Mammary epithelial cell (primary cell): Measurements from ENCODE around the gene RPL7A.

Source experiments
- CTCF ChIP-seq, 2 donors: IDR thresholded peaks in 1 of 2; conservative IDR thresholded peaks in 1 of 2; 2 replicates each; pipeline ENCODE4 v1.5.1; 2011 to 2012; ENCODE audit warnings: inconsistent platforms in 2 of 2, low read length in 2 of 2, mild to moderate bottlenecking in 2 of 2, control low read depth in 1 of 2, low read depth in 1 of 2; ENCODE audit not compliant: insufficient read depth in 1 of 2; ENCODE audit errors: extremely low read depth in 1 of 2
- EZH2 ChIP-seq: IDR thresholded peaks from 2 replicates; pipeline ENCODE4 v1.6.1; 2012; ENCODE audit warnings: low read length, inconsistent platforms, borderline replicate concordance

DNA sequence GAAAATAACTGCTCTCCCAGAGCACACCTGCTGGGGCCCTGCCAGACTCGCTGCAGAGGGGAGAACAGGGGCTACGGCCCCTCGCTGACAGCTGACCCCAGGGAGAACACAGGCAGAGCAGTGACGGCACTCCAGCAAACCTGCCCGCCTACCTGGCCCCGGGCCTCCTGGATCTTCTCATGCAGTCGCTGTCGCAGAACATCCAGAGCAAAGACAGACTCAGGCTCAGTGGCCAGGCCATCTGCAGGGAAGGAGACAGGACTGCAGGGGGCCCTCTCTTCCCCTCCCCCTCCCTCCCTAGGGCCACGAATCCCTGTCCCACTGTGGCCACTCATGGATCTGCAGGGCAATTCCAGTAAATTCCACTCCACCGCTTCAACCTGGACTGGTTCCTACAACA lies 14.5 kb upstream of the RPL7A start:
- no peak for TF ChIP-seq CTCF (conservative IDR thresholded peaks at IDR 0.05 in 1 of 2, IDR thresholded peaks at IDR 0.05 in 1 of 2; ENCODE audit: extremely low read depth in 1 of 2, insufficient read depth in 1 of 2, low read depth in 1 of 2, low read length in 2 of 2)
- no peak for TF ChIP-seq EZH2
